A673 (cell line): ENCODE results near the gene ANKRD49.
A peak's percentile ranks its signal among the peaks of the same experiment; 100 is the strongest.

Experiments
- CTCF ChIP-seq: fragments of 300-800, 200-600 bp; sonication (generic); conservative IDR thresholded peaks from 2 replicates; pipeline ENCODE4 v1.5.1; 2017; ENCODE audit warnings: low read depth, mild to moderate bottlenecking, antibody characterized with exemption, low read length, moderate library complexity, mixed read lengths
- EZH2 ChIP-seq: fragments of 200-600 bp; sonication (generic); IDR thresholded peaks from 2 replicates; pipeline ENCODE4 v1.6.1; 2017; ENCODE audit warnings: borderline replicate concordance, low read depth, mild to moderate bottlenecking, mixed read lengths, antibody characterized with exemption, low read length; ENCODE audit not compliant: poor library complexity, severe bottlenecking

GRCh38 chr11:94504689-94505293 is 11.0 kb downstream of the ANKRD49 start:
- TF ChIP-seq CTCF = peak; percentile 88
- TF ChIP-seq EZH2 = no peak
